ENCODE measurements around the gene STIM2. TPM values are rescaled to one million over a fixed set of nuclear protein-coding genes. Genes with fewer than 3 reads are reported as not detected.
A peak's percentile ranks its signal among the peaks of the same experiment; 100 is the strongest.
"Not testable (repeated sequence)": the region's sequence is repeated elsewhere in the genome, so short reads cannot be mapped to it uniquely, and the experiment has no call there.

STIM2 gene
- 21.9 TPM for total RNA-seq

- DNase-seq: peak; percentile 97
Observed at GRCh38 chr4:26860157-26860921, at the start of gene STIM2. Gene STIM2, plus strand, starts transcription at chr4:26860841.

GRCh38 chr4:26811571-26811970 lies 49.1 kb upstream of the STIM2 start:
- not testable (repeated sequence) for DNase-seq

GRCh38 chr4:26812049-26812714 lies 48.5 kb upstream of the STIM2 start:
- no peak for DNase-seq

- DNase-seq: no peak
Observed at GRCh38 chr4:26813698-26814097, 46.9 kb upstream of the STIM2 start.

GRCh38 chr4:26815199-26815598 lies 45.4 kb upstream of the STIM2 start:
- no peak for DNase-seq

GRCh38 chr4:26815706-26816105 lies 44.9 kb upstream of the STIM2 start:
- no peak for DNase-seq

- DNase-seq: no peak
Observed at GRCh38 chr4:26819026-26819425, 41.6 kb upstream of the STIM2 start.

- DNase-seq: no peak
Observed at GRCh38 chr4:26819478-26820095, 41.1 kb upstream of the STIM2 start.

GRCh38 chr4:26820346-26820745 lies 40.3 kb upstream of the STIM2 start:
- no peak for DNase-seq

GRCh38 chr4:26821031-26821430 lies 39.6 kb upstream of the STIM2 start:
- no peak for DNase-seq

- peak; percentile 25 for DNase-seq
Observed at GRCh38 chr4:26821677-26822503, 38.8 kb upstream of the STIM2 start.

- DNase-seq: no peak
Observed at GRCh38 chr4:26822546-26822945, 38.1 kb upstream of the STIM2 start.

GRCh38 chr4:26822974-26823373 lies 37.7 kb upstream of the STIM2 start:
- not testable (repeated sequence) for DNase-seq

GRCh38 chr4:26823583-26823982 lies 37.1 kb upstream of the STIM2 start:
- no peak for DNase-seq

GRCh38 chr4:26824667-26825066 lies 36.0 kb upstream of the STIM2 start:
- DNase-seq: no peak

- DNase-seq: no peak
Observed at GRCh38 chr4:26826721-26827120, 33.9 kb upstream of the STIM2 start.

GRCh38 chr4:26827336-26827735 lies 33.3 kb upstream of the STIM2 start:
- not testable (repeated sequence) for DNase-seq

- no peak for DNase-seq
Observed at GRCh38 chr4:26827798-26828197, 32.8 kb upstream of the STIM2 start.

- no peak for DNase-seq
Observed at GRCh38 chr4:26829018-26829417, 31.6 kb upstream of the STIM2 start.

GRCh38 chr4:26830033-26830432 lies 30.6 kb upstream of the STIM2 start:
- no peak for DNase-seq

GRCh38 chr4:26830701-26831100 lies 29.9 kb upstream of the STIM2 start:
- no peak for DNase-seq

GRCh38 chr4:26836539-26836938 lies 24.1 kb upstream of the STIM2 start:
- no peak for DNase-seq

All from skin of body (tissue), 2 donors.